ENCODE data around the gene RNF187.

Gene RNF187

GRCh38 chr1:228487336-228488124 is at the start of gene RNF187:
TSS of gene RNF187 (plus strand) at chr1:228487382.
- no peak for DNase-seq (ENCODE audit: low read depth in 2 of 2)

GRCh38 chr1:228437424-228437962 is 49.7 kb upstream of the RNF187 start:
- no peak for DNase-seq (ENCODE audit: low read depth in 2 of 2)

GRCh38 chr1:228438266-228438665 is 48.9 kb upstream of the RNF187 start:
- no peak for DNase-seq (ENCODE audit: low read depth in 2 of 2)

GRCh38 chr1:228440761-228441500 is 46.3 kb upstream of the RNF187 start:
- DNase-seq (ENCODE audit: low read depth in 2 of 2) = no peak

GRCh38 chr1:228443395-228443794 is 43.8 kb upstream of the RNF187 start:
- DNase-seq (ENCODE audit: low read depth in 2 of 2) = no peak

GRCh38 chr1:228445490-228445842 is 41.7 kb upstream of the RNF187 start:
- DNase-seq (ENCODE audit: low read depth in 2 of 2) = no peak

- DNase-seq (ENCODE audit: low read depth in 2 of 2) = no peak
Observed at GRCh38 chr1:228445843-228446650, 41.1 kb upstream of the RNF187 start.

GRCh38 chr1:228446852-228447251 is 40.3 kb upstream of the RNF187 start:
- no peak for DNase-seq (ENCODE audit: low read depth in 2 of 2)

- DNase-seq (ENCODE audit: low read depth in 2 of 2) = no peak
Observed at GRCh38 chr1:228448372-228448771, 38.8 kb upstream of the RNF187 start.

GRCh38 chr1:228450200-228450599 is 37.0 kb upstream of the RNF187 start:
- no peak for DNase-seq (ENCODE audit: low read depth in 2 of 2)

GRCh38 chr1:228452194-228453021 is 34.8 kb upstream of the RNF187 start:
- no peak for DNase-seq (ENCODE audit: low read depth in 2 of 2)

GRCh38 chr1:228453022-228453560 is 34.1 kb upstream of the RNF187 start:
- DNase-seq (ENCODE audit: low read depth in 2 of 2) = no peak

- DNase-seq (ENCODE audit: low read depth in 2 of 2) = no peak
Observed at GRCh38 chr1:228453614-228454013, 33.6 kb upstream of the RNF187 start.

GRCh38 chr1:228454238-228454637 is 32.9 kb upstream of the RNF187 start:
- no peak for DNase-seq (ENCODE audit: low read depth in 2 of 2)

GRCh38 chr1:228455715-228456114 is 31.5 kb upstream of the RNF187 start:
- DNase-seq (ENCODE audit: low read depth in 2 of 2) = no peak

GRCh38 chr1:228456252-228457016 is 30.7 kb upstream of the RNF187 start:
- no peak for DNase-seq (ENCODE audit: low read depth in 2 of 2)

- DNase-seq (ENCODE audit: low read depth in 2 of 2) = no peak
Observed at GRCh38 chr1:228457017-228457395, 30.2 kb upstream of the RNF187 start.

- peak; percentile 97 to 98 for DNase-seq (ENCODE audit: low read depth in 2 of 2)
Observed at GRCh38 chr1:228457396-228458176, 29.6 kb upstream of the RNF187 start.

Data from fibroblast of skin of left quadriceps (primary cell).